ENCODE results near the gene C1QB. TPM values are rescaled to one million over a fixed set of nuclear protein-coding genes. Genes with fewer than 3 reads are reported as not detected.

The C1QB gene
- total and polyA plus RNA-seq, 9 donors: 15.2 to 25.8 (median 19.4) TPM

GRCh38 chr1:22641906-22642636, 11.0 kb upstream of the C1QB start:
- no peaks in the 10 kb centered on the region for H3K36me3 ChIP-seq (ENCODE audit: control insufficient read depth, insufficient read depth, low read length)
- DNase-seq: peak; percentile 82

GRCh38 chr1:22643381-22643780, 9.7 kb upstream of the C1QB start, which contains the start of gene C1QC:
Gene C1QC (plus strand): TSS chr1:22643633. CDS start chr1:22644024, 391 bp downstream.
- peak; percentile 71 for DNase-seq
- Histone ChIP-seq H3K4me3 (ENCODE audit: low read length) (peak within 1 kb of the TSS; percentile 15), H3K36me3 (ENCODE audit: control insufficient read depth, insufficient read depth, low read length) (no peaks in the 10 kb centered on the region), H3K4me1 (ENCODE audit: control insufficient read depth, insufficient read depth, low read length) (peaks cover 9% of the 10 kb centered on the region), H3K27ac (ENCODE audit: low read length) (no peak within 1 kb of the TSS), H3K27me3 (ENCODE audit: control insufficient read depth, insufficient read depth, low read length) (peaks cover 7% of the 10 kb centered on the region), H3K9me3 (replicated peaks; ENCODE audit: control insufficient read depth, low read depth, low read length) (no peaks in the 10 kb centered on the region)
- 65% methylated on average over 6 of the region's 8 CpGs for WGBS (ENCODE audit: insufficient coverage)

More at GRCh38 chr1:22641906-22642636, 11.0 kb upstream of the C1QB start:
- peaks cover 7% of the 10 kb centered on the region for H3K27me3 ChIP-seq (ENCODE audit: control insufficient read depth, insufficient read depth, low read length)
- no peak overlapping the region for H3K4me3 ChIP-seq (ENCODE audit: low read length)
- no peak overlapping the region for H3K27ac ChIP-seq (ENCODE audit: low read length)
- 7% methylated on average over 9 of the region's 18 CpGs for WGBS (ENCODE audit: insufficient coverage)
- H3K4me1 ChIP-seq (ENCODE audit: control insufficient read depth, insufficient read depth, low read length): peaks cover 9% of the 10 kb centered on the region
- H3K9me3 ChIP-seq (replicated peaks; ENCODE audit: control insufficient read depth, low read depth, low read length): no peaks in the 10 kb centered on the region

- Histone ChIP-seq H3K27me3 (ENCODE audit: control insufficient read depth, insufficient read depth, low read length) (peaks cover 4% of the 10 kb centered on the region), H3K27ac (ENCODE audit: low read length) (no peak overlapping the region), H3K9me3 (replicated peaks; ENCODE audit: control insufficient read depth, low read depth, low read length) (no peaks in the 10 kb centered on the region), H3K4me3 (ENCODE audit: low read length) (peak overlapping the region; percentile 15), H3K4me1 (ENCODE audit: control insufficient read depth, insufficient read depth, low read length) (peaks cover 9% of the 10 kb centered on the region), H3K36me3 (ENCODE audit: control insufficient read depth, insufficient read depth, low read length) (no peaks in the 10 kb centered on the region)
- DNase-seq: no peak
- WGBS (ENCODE audit: insufficient coverage): 65% methylated on average over 8 of the region's 12 CpGs
Measured at GRCh38 chr1:22643928-22644327, 9.1 kb upstream of the C1QB start.

- H3K36me3 ChIP-seq (ENCODE audit: control insufficient read depth, insufficient read depth, low read length): no peaks in the 10 kb centered on the region
- DNase-seq: no peak
- H3K9me3 ChIP-seq (replicated peaks; ENCODE audit: control insufficient read depth, low read depth, low read length): no peaks in the 10 kb centered on the region
- 58% methylated on average over 4 of the region's 7 CpGs for WGBS (ENCODE audit: insufficient coverage)
- no peak overlapping the region for H3K27ac ChIP-seq (ENCODE audit: low read length)
- no peak overlapping the region for H3K4me3 ChIP-seq (ENCODE audit: low read length)
- H3K4me1 ChIP-seq (ENCODE audit: control insufficient read depth, insufficient read depth, low read length): peaks cover 5% of the 10 kb centered on the region
- peaks cover 4% of the 10 kb centered on the region for H3K27me3 ChIP-seq (ENCODE audit: control insufficient read depth, insufficient read depth, low read length)
Measured at GRCh38 chr1:22645931-22646330, 7.1 kb upstream of the C1QB start.

- no peak overlapping the region for H3K4me3 ChIP-seq (ENCODE audit: low read length)
- peaks cover 5% of the 10 kb centered on the region for H3K4me1 ChIP-seq (ENCODE audit: control insufficient read depth, insufficient read depth, low read length)
- no peaks in the 10 kb centered on the region for H3K36me3 ChIP-seq (ENCODE audit: control insufficient read depth, insufficient read depth, low read length)
- DNase-seq: no peak
- H3K9me3 ChIP-seq (replicated peaks; ENCODE audit: control insufficient read depth, low read depth, low read length): no peaks in the 10 kb centered on the region
- no peak overlapping the region for H3K27ac ChIP-seq (ENCODE audit: low read length)
- H3K27me3 ChIP-seq (ENCODE audit: control insufficient read depth, insufficient read depth, low read length): peaks cover 4% of the 10 kb centered on the region
- WGBS (ENCODE audit: insufficient coverage): no CpG with 5 or more reads among the region's 1 CpG
Measured at GRCh38 chr1:22646384-22646783, 6.7 kb upstream of the C1QB start.

- H3K4me1 ChIP-seq (ENCODE audit: control insufficient read depth, insufficient read depth, low read length): no peaks in the 10 kb centered on the region
- WGBS (ENCODE audit: insufficient coverage): 86% methylated on average over 7 of the region's 13 CpGs
- no peaks in the 10 kb centered on the region for H3K36me3 ChIP-seq (ENCODE audit: control insufficient read depth, insufficient read depth, low read length)
- no peak overlapping the region for H3K4me3 ChIP-seq (ENCODE audit: low read length)
- no peaks in the 10 kb centered on the region for H3K27me3 ChIP-seq (ENCODE audit: control insufficient read depth, insufficient read depth, low read length)
- H3K9me3 ChIP-seq (replicated peaks; ENCODE audit: control insufficient read depth, low read depth, low read length): no peaks in the 10 kb centered on the region
- H3K27ac ChIP-seq (ENCODE audit: low read length): no peak overlapping the region
- no peak for DNase-seq
Measured at GRCh38 chr1:22650089-22650693, 2.8 kb upstream of the C1QB start.

GRCh38 chr1:22651941-22652856, 837 bp upstream of the C1QB start:
- Histone ChIP-seq H3K36me3 (ENCODE audit: control insufficient read depth, insufficient read depth, low read length) (no peaks in the 10 kb centered on the region), H3K4me3 (ENCODE audit: low read length) (no peak overlapping the region), H3K27ac (ENCODE audit: low read length) (no peak overlapping the region), H3K27me3 (ENCODE audit: control insufficient read depth, insufficient read depth, low read length) (no peaks in the 10 kb centered on the region), H3K4me1 (ENCODE audit: control insufficient read depth, insufficient read depth, low read length) (no peaks in the 10 kb centered on the region), H3K9me3 (replicated peaks; ENCODE audit: control insufficient read depth, low read depth, low read length) (no peaks in the 10 kb centered on the region)
- WGBS (ENCODE audit: insufficient coverage): 60% methylated on average over 2 of the region's 15 CpGs
- peak; percentile 31 for DNase-seq

- Histone ChIP-seq H3K9me3 (replicated peaks; ENCODE audit: control insufficient read depth, low read depth, low read length) (no peaks in the 10 kb centered on the region), H3K27me3 (ENCODE audit: control insufficient read depth, insufficient read depth, low read length) (peaks cover 2% of the 10 kb centered on the region), H3K27ac (ENCODE audit: low read length) (no peak overlapping the region), H3K36me3 (ENCODE audit: control insufficient read depth, insufficient read depth, low read length) (no peaks in the 10 kb centered on the region), H3K4me3 (ENCODE audit: low read length) (peak overlapping the region; percentile 24), H3K4me1 (ENCODE audit: control insufficient read depth, insufficient read depth, low read length) (no peaks in the 10 kb centered on the region)
- DNase-seq: no peak
- 52% methylated on average over 4 of the region's 5 CpGs for WGBS (ENCODE audit: insufficient coverage)
Measured at GRCh38 chr1:22654692-22655091, 1.7 kb downstream of the C1QB start.

GRCh38 chr1:22658385-22659163, 5.5 kb downstream of the C1QB start:
- Histone ChIP-seq H3K9me3 (replicated peaks; ENCODE audit: control insufficient read depth, low read depth, low read length) (no peaks in the 10 kb centered on the region), H3K36me3 (ENCODE audit: control insufficient read depth, insufficient read depth, low read length) (no peaks in the 10 kb centered on the region), H3K4me3 (ENCODE audit: low read length) (no peak overlapping the region), H3K27me3 (ENCODE audit: control insufficient read depth, insufficient read depth, low read length) (peaks cover 4% of the 10 kb centered on the region), H3K27ac (ENCODE audit: low read length) (no peak overlapping the region), H3K4me1 (ENCODE audit: control insufficient read depth, insufficient read depth, low read length) (no peaks in the 10 kb centered on the region)
- DNase-seq: no peak
- 58% methylated on average over 3 of the region's 3 CpGs for WGBS (ENCODE audit: insufficient coverage)
